ENCODE results near the gene CCL16. TPM values are rescaled to one million over a fixed set of nuclear protein-coding genes. Genes with fewer than 3 reads are reported as not detected.
"Not testable (repeated sequence)": the region's sequence is repeated elsewhere in the genome, so short reads cannot be mapped to it uniquely, and the experiment has no call there.

CCL16 gene, protein sequence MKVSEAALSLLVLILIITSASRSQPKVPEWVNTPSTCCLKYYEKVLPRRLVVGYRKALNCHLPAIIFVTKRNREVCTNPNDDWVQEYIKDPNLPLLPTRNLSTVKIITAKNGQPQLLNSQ
- under 1 TPM; 0.09 to 0.45 (median 0.17) TPM for polyA plus RNA-seq

DNA sequence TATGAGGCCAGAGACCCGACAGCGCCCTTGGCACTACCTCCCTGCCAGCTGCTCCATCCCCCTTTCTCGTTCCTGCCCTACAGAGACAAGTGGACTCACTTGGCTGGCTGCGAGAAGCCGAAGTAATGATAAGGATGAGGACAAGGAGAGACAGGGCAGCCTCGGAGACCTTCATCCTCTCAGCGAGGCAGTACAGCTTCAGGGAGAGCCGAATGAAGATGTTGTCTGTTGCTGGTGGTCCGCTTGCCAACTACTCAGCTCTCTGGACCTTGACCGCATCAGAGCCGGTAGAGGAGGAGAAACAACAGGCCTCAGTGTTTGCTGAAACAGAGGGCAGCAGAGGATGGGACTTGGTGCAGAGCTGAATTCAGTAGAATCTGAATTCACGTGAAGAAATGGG, at the start of gene CCL16:
Gene CCL16 (minus strand): TSS at position 252 of the 400 bp plus-strand sequence. CDS start 77 bp downstream, at position 175.
- 87 to 92% (median 91%) methylated on average over 12 of the region's 12 CpGs for WGBS, 3 donors
- H3K27ac ChIP-seq (ENCODE audit: low read depth, low read length) = no peak within 1 kb of the TSS

- 81 to 95% (median 89%) methylated on average over 1 of the region's 1 CpG for WGBS, 3 donors
- no peak overlapping the region for H3K27ac ChIP-seq (ENCODE audit: low read depth, low read length)
Measured at GRCh38 chr17:36030956-36031355, 49.7 kb upstream of the CCL16 start.

- no peak overlapping the region for H3K27ac ChIP-seq (ENCODE audit: low read depth, low read length)
- WGBS, 3 donors = 47 to 77% (median 55%) methylated on average over 4 of the region's 4 CpGs
Measured at GRCh38 chr17:36027761-36028160, 46.5 kb upstream of the CCL16 start.

DNA sequence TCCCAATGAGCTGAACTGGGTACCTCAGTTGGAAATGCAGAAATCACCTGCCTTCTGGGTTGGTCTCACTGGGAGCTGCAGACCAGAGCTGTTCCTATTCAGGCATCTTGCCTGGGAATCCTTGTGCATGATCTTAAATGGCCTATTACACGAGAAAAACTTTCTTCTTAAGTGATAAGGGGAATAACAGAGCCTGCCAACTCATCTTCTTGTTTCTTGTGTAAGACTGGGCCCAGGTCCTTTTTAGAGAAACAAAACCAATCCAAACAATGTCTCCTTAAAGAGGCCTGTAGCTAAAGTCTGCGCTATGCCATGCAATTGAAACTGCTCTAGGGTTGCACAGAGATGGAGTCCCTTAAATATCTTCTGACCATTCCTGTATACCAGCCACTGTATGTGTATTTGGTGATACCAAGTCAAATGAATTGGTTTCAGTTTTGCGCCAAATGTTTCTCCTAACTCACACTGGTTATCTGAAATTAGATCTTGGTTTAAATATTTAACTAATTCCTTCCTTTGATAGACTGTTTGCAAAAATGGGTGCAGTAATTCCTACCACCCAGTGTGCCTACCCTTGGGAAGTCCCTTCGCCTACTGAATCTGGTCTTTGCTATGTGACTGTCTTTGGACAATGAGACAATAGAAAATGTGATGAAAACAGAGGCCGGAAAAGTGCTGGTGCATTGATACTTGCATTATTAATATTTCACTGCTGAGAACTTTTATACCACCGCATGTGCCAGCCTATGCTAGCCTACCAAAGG, 43.0 kb upstream of the CCL16 start:
- 82 to 93% (median 83%) methylated on average over 6 of the region's 6 CpGs for WGBS, 3 donors
- H3K27ac ChIP-seq (ENCODE audit: low read depth, low read length) = no peak overlapping the region

- 80 to 95% (median 94%) methylated on average over 2 of the region's 2 CpGs for WGBS, 3 donors
- no peak overlapping the region for H3K27ac ChIP-seq (ENCODE audit: low read depth, low read length)
Measured at GRCh38 chr17:36019423-36019822, 38.1 kb upstream of the CCL16 start.

DNA sequence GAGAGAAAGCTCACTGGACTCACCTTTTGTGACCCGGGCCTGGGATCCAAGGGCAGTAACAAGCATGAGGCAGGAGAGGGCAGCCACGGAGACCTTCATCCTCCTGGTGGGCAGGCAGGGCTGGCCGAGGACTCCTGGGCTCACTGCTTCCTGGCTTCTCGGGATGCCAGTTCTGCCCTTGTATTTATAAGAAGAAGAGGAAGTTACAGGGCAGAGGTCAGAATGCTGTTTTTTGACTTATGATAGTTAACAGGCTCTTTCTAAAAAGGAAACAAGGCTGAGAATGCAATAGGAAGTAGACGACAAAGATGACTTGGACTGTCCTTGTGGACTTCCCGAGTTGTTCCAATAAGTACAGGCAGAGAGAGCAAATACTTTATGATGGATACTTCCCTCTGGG, 36.5 kb upstream of the CCL16 start, which contains the start of gene CCL23:
Gene CCL23 (minus strand): TSS at position 174 of the 400 bp plus-strand sequence. CDS start 75 bp downstream, at position 99.
- WGBS, 3 donors = 22 to 40% (median 24%) methylated on average over 6 of the region's 6 CpGs
- no peak within 1 kb of the TSS for H3K27ac ChIP-seq (ENCODE audit: low read depth, low read length)

DNA sequence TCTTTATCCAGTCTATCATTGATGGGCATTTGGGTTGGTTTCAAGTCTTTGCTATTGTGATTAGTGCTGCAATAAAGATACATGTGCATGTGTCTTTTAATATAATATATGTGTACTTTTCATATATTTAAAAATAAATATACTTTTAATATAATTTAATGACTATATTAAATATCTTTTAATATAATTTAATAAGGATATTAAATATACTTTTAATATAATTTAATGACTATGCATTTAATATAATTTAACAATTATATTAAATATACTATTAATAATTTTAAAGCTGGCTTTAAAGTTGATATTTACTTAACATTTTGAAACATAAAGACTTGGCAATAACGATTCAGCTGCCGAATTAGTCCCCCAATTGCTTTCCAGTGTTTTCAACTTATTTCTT, 35.3 kb upstream of the CCL16 start:
- WGBS, 3 donors = 92 to 95% (median 94%) methylated on average over 2 of the region's 2 CpGs
- H3K27ac ChIP-seq (ENCODE audit: low read depth, low read length) = no peak overlapping the region

DNA sequence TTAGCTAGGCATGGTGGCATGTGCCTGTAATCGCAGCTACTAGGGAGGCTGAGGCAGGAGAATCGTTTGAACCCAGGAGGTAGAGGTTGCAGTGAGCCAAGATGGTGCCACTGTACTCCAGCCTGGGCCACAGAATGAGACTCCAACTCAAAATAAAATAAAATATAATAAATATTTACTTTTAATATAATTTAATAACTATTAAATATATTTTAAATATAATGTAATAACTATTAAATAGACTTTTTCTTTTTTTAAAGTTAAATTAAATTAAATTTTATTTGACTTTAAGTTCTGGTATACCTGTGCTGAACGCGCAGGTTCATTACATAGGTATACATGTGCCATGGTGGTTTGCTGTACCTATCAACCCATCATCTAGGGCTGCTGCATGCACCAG, 34.6 kb upstream of the CCL16 start:
- WGBS, 3 donors = 90 to 96% (median 96%) methylated on average over 4 of the region's 4 CpGs
- not testable (repeated sequence) for H3K27ac ChIP-seq (ENCODE audit: low read depth, low read length)

DNA sequence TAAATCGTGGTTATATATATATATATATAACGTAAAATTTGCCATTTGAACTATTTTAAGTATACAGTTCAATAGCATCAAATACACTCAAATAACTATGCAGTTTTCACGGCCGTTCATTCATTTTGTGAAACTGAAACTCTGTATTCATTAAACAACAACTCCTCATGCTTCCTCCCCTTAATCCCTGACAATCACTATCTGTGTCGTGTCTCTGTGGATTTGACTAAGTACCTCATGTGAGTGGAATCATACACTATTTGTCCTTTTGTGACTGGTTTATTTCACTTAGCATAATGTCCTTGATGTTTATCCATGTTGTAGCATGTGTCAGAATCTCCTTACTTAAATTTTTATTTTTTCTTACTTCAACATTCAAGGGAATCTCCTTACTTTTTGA, 33.6 kb upstream of the CCL16 start:
- no peak overlapping the region for H3K27ac ChIP-seq (ENCODE audit: low read depth, low read length)
- 76 to 78% (median 76%) methylated on average over 5 of the region's 5 CpGs for WGBS, 3 donors

DNA sequence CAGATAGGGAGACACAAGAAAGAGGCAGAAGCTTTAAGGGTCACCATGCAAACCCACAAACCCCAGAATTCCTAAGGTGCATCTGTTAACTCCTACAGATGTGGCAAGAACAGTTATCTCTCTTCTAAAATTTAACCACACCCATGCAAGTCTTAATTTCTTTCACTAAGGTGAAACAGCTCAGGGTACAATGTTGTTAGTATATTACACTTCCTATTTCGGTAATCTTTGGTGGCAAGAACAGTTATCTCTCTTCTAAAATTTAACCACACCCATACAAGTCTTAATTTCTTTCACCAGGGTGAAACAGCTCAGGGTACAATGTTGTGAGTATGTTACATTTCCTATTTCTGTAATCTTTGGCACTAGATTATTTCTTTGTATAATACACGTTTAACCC, 29.9 kb upstream of the CCL16 start:
- no peak overlapping the region for H3K27ac ChIP-seq (ENCODE audit: low read depth, low read length)
- WGBS, 3 donors = 71 to 78% (median 73%) methylated on average over 2 of the region's 2 CpGs

DNA sequence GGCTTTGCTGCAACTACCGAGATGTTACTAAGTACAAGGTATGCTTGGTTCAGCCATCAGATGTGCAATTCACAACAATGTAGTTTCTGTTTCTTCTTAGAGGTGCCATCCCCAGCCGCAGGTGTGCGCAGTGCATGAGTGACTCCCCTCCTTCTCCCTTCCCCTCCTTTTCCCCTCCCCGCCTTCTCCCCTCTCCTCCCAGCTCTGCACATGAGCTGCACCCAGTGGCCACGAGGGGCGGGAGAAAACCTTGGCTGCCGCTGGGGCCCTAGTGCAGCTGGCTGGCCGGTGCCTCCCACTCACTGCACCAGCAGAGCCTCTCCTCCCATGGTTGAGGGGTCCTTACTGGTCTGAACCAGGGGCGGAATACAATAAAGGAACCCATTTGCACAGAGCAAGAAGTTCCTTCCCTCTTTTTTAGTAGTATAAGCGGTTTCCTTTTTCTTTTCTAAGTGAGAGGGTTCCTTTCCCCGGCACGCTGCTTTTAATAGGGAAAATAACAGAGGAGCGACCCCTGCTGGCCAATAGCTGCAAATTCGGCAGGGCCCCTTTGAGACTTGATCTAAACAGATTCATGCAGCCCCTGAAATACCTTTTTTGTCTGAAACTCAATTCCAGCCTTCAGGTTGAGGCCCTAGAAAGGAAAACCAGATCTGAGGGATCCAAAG, 27.8 kb upstream of the CCL16 start:
- 82 to 84% (median 82%) methylated on average over 14 of the region's 14 CpGs for WGBS, 3 donors
- no peak overlapping the region for H3K27ac ChIP-seq (ENCODE audit: low read depth, low read length)

DNA sequence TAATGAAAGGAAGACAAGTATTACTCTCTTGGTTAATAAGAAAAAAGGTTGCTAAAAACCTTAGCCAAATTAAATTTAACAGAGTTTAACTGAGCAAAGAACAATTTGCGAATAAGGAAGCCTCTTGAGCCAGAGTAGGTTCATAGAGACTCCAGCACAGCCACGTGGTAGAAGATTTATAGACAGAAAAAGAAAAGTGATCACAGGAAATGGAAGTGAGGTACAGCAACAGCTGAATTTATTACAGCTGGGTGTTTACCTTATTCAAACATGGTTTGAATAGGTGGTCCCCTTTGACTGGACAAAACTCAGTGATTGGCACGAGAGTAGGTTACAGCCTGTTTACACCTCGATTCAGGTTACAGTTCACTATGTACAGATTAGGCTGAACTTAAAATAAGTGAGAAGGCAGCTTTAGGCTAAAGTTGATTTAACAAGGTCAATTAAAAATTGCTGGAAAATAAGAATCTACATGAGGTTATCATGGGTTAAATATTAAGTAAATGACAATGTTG, 23.4 kb upstream of the CCL16 start:
- H3K27ac ChIP-seq (ENCODE audit: low read depth, low read length) = no peak overlapping the region
- WGBS, 3 donors = 26 to 63% (median 36%) methylated on average over 4 of the region's 4 CpGs

DNA sequence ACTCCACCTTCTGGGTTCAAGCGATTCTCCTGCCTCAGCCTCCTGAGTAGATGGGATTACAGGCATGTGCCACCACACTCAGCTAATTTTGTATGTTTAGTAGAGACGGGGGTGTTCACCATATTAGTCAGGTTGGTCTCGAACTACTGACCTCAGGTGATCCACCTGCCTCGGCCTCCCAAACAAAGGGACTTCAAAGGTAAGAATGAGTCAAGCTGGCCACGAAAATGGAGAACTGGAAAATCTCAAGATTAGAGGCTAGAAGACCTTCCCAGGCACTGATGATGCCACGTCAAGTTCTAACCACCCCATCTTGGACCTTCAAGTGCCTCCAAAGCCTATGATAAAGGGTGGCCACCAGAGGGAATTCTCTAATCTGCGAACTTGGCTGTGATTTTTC, 21.3 kb upstream of the CCL16 start:
- no peak overlapping the region for H3K27ac ChIP-seq (ENCODE audit: low read depth, low read length)
- 88 to 94% (median 91%) methylated on average over 7 of the region's 7 CpGs for WGBS, 3 donors

- H3K27ac ChIP-seq (ENCODE audit: low read depth, low read length) = no peak overlapping the region
- WGBS, 3 donors = 58 to 83% (median 69%) methylated on average over 6 of the region's 6 CpGs
Measured at GRCh38 chr17:36001862-36002603, 20.7 kb upstream of the CCL16 start.

GRCh38 chr17:36001110-36001771, 19.9 kb upstream of the CCL16 start, which contains the start of gene CCL15:
CCL15 (minus strand) TSS chr17:36001553; CDS start chr17:36001492, 61 bp downstream.
- no peak within 1 kb of the TSS for H3K27ac ChIP-seq (ENCODE audit: low read depth, low read length)
- WGBS, 3 donors = 53 to 79% (median 77%) methylated on average over 6 of the region's 6 CpGs

- H3K27ac ChIP-seq (ENCODE audit: low read depth, low read length) = no peak overlapping the region
- WGBS, 3 donors = 75 to 83% (median 80%) methylated on average over 6 of the region's 6 CpGs
Measured at GRCh38 chr17:36000732-36001109, 19.4 kb upstream of the CCL16 start.

DNA sequence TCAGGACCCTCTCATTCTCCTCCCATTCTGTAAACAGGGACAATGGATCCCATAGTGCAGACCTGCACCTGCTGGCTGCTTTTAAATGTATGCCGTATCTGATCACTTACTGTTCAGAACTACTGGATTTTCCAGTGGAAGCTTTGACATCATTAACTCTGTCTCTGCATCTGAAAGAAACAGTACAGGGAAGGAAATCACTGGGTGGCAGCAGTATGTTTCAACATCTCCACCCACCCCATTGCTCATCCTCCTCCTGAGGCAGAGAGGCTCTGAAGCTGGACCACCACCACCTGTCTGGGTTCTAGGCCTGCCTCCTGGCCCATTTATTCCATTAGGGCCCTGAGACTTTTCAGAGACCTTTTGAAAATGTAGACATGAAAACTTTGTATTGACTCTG, 17.5 kb upstream of the CCL16 start:
- 65 to 77% (median 71%) methylated on average over 1 of the region's 1 CpG for WGBS, 3 donors
- H3K27ac ChIP-seq (ENCODE audit: low read depth, low read length) = no peak overlapping the region

DNA sequence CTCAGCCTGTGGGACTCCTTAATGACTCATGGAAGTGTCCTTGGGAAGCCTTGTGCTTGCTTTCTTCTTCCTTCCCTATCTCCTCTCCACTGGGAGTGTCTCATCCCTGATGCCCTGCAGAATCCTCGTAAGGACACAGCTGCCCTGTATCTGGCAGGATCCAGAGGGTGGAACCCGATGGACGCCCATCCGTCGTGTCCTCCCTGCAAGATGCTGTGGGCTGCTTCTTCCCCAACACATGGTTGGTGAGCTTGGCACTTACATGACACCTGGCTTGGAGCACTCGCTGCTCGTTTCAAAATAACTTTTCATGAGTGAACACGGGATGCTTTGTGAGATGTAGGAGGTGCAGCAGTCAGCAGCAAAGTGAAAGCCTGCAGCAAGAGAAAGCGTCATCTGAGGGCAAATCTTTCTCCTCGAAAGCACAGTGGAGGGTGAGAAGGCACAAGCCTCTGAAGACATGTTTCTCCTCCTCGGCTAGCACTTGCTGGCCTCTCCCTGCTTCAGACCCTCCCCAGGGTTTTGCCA, 16.8 kb upstream of the CCL16 start:
- no peak overlapping the region for H3K27ac ChIP-seq (ENCODE audit: low read depth, low read length)
- WGBS, 3 donors = 77 to 79% (median 77%) methylated on average over 11 of the region's 11 CpGs

All from adipose tissue (tissue), 3 donors.